ENCODE data around the gene KANK4.
A peak's percentile ranks its signal among the peaks of the same experiment; 100 is the strongest.
"Not testable (repeated sequence)": the region's sequence is repeated elsewhere in the genome, so short reads cannot be mapped to it uniquely, and the experiment has no call there.

Gene KANK4

GRCh38 chr1:62271948-62272728 is 47.1 kb downstream of the KANK4 start:
- no peak for DNase-seq (ENCODE audit: low spot score)

- DNase-seq (ENCODE audit: low spot score), result no peak
These were observed 48.1 kb downstream of the KANK4 start for GRCh38 chr1:62271134-62271533.

GRCh38 chr1:62269851-62270495 is 49.3 kb downstream of the KANK4 start:
- DNase-seq (ENCODE audit: low spot score), result no peak

- no peak for DNase-seq (ENCODE audit: low spot score)
These were observed 49.8 kb downstream of the KANK4 start for GRCh38 chr1:62269439-62269838.

- DNase-seq (ENCODE audit: low spot score), result no peak
These were observed 50.9 kb downstream of the KANK4 start for GRCh38 chr1:62268315-62268714.

- DNase-seq (ENCODE audit: low spot score), result no peak
These were observed 53.0 kb downstream of the KANK4 start for GRCh38 chr1:62265956-62266935.

GRCh38 chr1:62263814-62264353 is 55.4 kb downstream of the KANK4 start:
- no peak for DNase-seq (ENCODE audit: low spot score)

GRCh38 chr1:62263006-62263813 is 56.0 kb downstream of the KANK4 start:
- no peak for DNase-seq (ENCODE audit: low spot score)

GRCh38 chr1:62260688-62261087 is 58.5 kb downstream of the KANK4 start:
- DNase-seq (ENCODE audit: low spot score), result no peak

GRCh38 chr1:62259551-62259950 is 59.7 kb downstream of the KANK4 start:
- no peak for DNase-seq (ENCODE audit: low spot score)

GRCh38 chr1:62250126-62250726 is 69.0 kb downstream of the KANK4 start:
- no peak for DNase-seq (ENCODE audit: low spot score)

- no peak for DNase-seq (ENCODE audit: low spot score)
These were observed 71.7 kb downstream of the KANK4 start for GRCh38 chr1:62247391-62248168.

- DNase-seq (ENCODE audit: low spot score), result peak; percentile 30
These were observed 74.0 kb downstream of the KANK4 start for GRCh38 chr1:62245201-62245600.

GRCh38 chr1:62244380-62244779 is 74.9 kb downstream of the KANK4 start:
- not testable (repeated sequence) for DNase-seq (ENCODE audit: low spot score)

- DNase-seq (ENCODE audit: low spot score), result no peak
These were observed 77.7 kb downstream of the KANK4 start for GRCh38 chr1:62241371-62242131.

GRCh38 chr1:62240651-62241370 is 78.4 kb downstream of the KANK4 start:
- DNase-seq (ENCODE audit: low spot score), result no peak

GRCh38 chr1:62239652-62240403 is 79.4 kb downstream of the KANK4 start:
- not testable (repeated sequence) for DNase-seq (ENCODE audit: low spot score)

GRCh38 chr1:62238507-62238906 is 80.7 kb downstream of the KANK4 start:
- DNase-seq (ENCODE audit: low spot score), result no peak

Measured in kidney tubule cell (primary cell).